Stimulated activated CD8-positive, alpha-beta memory T cell treated with anti-CD3 and anti-CD28 coated beads, Interleukin-12 subunit alpha, Interleukin-12 subunit beta, amount 100 ng/mL, for 1 hour (primary cell): ENCODE data around the gene PRR29.
"Not testable (repeated sequence)": the region's sequence is repeated elsewhere in the genome, so short reads cannot be mapped to it uniquely, and the experiment has no call there.

Source experiments
- DNase-seq: peaks from one replicate; pipeline ENCODE4 v3.0.0-alpha.2; 2020; ENCODE audit warnings: low read depth

The PRR29 gene

DNA sequence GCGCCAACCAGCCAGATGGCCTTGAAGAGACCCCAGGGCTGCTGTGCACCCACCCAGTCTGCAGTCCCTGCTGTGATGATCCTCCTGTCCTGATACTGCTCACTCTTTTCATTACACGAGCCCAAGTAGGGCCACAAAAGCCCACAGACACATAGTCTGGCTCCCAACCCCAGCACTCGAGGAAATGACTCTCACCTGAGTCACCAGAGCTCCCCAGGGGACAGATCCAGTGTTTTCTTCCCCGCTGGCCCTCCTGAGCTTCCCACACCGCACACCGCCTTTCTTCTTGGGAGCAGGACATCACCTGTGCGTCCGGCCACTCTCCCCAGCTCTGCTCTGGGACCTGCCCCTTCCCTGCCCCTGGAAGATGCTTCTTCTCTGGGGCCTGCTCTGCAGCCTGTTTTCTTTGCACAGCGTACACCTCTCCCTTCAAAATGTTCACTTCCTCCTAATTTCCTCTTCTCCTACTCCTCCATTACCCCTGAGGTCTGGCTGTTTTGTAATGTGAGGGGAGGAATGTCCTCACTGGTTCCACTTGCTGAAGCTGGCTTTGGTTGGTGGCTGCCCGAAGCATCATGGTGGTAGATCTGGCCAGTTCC is 23.5 kb upstream of the PRR29 start:
- DNase-seq: no peak

DNA sequence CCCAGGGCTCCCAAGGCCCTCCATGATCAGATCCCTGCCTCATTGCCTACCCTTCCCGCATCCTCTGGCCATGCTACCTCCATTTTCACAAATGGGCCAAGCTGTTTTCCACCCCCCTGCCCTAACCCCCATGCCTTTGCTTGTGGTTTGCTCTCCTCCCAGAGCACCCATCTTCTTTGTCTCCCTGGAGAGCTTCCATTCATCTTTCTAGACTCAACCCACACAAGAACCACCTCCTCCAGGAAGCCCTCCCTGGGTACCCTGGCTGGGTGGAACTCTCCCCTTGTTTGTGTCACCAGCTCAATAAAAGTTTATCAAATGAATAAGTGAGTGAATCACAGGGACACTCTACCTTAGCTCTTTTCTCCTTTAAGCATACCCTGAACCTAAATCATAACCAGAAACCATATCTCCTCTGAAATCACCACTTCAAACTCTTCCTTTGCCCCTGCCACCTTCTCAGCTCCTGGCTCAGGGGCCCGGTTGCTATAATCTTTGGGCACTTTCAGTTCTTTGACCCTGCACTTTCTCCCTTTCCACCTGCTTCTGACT is 22.5 kb upstream of the PRR29 start:
- DNase-seq: no peak

DNA sequence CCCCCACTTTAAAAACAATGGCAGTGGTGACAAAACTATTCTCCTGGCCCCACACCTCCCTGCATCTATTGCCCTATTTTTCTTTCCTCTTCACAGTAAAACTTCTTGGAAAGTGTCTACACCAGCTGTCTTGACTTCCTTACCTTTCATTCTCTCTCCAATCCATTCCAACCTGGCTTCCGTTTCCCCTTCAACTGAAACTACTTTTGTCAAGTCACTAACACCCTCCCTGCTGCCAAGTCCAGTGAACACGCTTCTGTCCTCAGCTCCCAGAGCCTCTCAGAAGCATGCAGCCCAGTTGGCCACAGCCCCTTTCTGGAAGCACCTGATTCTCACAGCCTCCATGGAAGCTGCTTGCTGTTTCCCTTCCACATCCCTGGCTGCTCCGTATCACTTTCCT is 21.4 kb upstream of the PRR29 start:
- no peak for DNase-seq

DNA sequence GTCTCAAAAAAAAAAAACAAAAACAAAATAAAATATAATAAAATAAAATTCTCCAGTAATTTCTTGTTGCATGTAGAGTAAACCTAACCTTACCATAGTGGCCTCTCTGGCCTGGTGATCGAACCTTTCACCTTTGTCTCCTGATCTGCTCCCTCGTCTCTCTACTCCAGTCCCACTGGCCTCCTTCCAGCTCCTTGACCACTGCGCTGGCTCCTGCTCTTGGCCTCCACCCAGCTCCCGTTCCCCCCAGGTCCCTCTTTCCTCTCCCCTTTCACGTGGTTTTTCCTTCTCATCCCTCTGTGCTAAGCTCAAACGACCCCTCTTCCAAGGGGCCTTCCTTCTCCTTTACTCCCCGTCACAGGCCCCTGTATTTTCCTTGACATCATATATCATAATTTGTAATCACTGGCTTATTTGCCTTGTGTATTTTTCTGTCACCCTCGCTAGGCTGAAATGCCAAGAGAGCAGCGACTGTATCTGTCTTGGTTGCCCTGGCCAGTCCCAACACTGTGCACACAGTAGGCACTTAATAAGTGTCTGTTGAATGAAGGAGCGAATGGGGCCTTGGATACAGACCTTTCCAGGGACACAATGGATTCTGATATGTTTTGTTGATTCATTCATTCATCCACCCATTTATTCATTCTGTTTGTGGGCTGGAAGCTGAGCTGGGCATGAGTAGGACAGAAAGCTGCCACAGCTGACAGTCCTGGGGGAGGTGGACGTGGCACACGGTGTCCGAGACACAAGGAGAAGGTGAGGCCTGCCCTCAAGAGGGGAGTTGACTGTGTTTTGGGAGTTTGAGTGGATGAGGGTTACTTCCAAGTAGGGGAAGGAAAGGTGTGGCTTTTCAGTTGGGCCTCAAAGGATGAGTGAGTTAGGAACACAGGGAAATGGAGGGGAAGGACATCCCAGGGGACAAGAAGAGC is 19.6 kb upstream of the PRR29 start:
- no peak for DNase-seq

DNA sequence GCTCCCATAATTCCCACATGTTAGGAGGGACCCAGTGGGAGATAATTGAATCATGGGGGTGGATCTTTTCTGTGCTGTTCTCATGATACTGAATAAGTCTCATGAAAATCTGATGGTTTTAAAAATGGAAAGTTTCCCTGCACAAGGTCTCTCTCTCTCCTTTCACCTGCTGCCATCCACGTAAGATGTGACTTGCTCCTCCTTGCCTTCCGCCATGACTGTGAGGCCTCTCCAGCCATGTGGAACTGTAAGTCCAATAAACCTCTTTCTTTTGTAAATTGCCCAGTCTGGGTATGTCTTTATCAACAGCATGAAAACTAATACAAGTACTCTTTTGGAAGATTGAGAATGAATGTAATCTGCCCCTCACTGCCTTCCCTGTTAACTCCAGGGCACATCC is 15.5 kb upstream of the PRR29 start:
- not testable (repeated sequence) for DNase-seq

DNA sequence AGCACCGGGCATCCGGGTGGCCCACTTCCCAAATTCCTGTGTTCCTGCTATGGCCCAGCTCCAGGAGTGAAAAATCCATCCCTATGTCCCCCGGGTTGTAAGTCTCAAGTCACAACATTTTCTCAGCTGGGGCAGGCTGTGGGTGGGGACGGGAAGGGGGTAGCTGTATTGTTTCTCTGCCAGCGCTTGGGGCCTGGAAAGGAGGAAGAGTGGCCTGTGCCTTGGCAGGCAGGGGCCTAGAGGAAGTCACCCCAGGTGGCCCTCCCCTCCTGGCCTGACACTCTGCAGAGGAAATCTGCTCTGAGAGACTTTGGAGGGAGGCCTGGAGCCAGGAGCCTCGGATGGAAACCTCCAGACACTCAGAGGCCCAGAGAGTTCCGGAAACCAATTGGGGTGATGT is 14.8 kb upstream of the PRR29 start:
- no peak for DNase-seq

DNA sequence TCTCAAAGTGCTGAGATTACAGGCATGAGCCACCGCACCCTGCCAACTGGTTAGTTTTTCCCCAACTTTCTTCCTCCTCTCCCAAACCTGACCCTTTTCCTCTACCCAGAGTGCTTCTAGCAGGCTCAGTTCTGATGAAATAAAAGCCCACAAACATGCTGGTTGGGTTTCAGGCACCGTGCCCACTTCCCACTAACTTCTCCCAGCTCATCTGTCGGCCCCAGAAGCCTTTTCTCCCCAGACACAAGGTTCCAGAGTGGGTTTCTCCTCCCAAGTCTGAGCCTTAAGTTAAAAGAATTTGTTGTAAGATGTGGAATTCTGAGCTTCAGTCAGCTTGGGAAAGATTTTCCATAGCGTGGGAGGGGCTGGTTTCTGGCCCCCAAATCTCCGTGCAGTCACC is 13.9 kb upstream of the PRR29 start:
- no peak for DNase-seq

DNA sequence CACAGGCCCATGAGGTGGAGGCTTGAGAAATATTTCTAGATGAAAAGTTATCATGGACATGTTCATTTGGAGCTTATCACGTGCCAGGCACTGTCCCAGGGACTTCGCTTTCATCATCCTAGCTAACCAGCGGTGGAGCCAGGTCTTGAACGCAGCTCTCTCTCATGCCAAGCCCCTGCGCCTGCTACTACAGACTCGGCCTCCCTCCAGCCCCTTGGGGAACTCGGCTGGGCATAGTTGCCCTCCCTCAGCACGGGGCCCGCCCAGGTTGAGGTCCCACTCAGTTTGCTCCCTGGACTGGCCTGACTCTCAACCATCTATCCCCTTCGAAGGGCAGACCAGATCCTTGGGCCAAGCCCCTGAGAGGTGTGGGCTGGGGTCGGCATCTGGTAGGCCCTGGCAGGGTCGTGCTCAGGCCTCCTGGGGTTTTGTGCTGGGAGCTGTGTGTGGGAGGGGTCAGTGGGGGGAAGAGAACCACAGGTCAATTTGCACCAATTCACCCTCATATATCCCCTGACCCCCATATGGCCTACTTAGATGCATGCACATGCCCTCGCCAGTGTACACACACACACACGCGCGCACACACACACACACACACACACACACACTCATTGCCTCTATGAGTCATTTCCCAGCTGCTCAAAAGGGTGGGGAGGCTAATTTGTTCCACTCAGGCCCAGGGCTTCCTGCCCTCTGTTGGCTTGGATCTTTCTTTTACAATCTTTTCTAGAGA is 13.3 kb upstream of the PRR29 start:
- peak; percentile 22 for DNase-seq

DNA sequence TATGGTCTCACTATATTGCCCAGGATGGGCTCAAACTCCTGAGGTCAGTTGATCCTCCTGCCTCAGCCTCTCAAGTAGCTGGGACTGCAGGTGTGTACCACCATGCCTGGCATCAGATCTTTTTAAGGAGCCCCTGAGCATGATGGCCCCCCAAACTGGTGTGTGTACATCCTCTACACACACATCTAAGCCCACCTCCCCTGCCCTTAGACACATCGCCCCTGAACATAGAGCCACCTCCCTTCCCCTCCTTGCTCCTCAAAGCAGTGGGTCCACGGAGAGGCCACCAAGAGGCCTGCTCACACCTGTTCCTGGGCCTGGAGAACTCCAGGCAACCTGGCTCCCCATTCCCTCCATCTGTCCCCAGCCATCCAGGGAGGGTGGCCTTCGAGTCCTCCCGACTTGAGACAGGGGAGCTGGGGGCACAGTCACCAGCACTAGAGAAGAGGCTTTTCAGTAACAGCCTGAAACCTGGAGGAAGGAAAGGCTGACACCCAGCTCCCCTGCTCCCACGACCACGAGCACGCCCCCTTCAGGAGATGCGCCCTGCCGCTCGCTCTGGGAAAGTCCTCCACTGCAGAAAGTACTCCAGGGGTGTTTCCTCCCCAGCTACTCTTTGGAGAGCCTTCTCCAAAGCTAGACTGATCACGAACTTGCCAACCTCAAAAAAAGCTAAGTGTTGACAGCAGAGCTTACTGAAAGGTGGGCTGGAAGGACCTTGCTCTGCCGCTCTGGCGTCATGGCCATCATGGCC is 12.6 kb upstream of the PRR29 start:
- DNase-seq: no peak

DNA sequence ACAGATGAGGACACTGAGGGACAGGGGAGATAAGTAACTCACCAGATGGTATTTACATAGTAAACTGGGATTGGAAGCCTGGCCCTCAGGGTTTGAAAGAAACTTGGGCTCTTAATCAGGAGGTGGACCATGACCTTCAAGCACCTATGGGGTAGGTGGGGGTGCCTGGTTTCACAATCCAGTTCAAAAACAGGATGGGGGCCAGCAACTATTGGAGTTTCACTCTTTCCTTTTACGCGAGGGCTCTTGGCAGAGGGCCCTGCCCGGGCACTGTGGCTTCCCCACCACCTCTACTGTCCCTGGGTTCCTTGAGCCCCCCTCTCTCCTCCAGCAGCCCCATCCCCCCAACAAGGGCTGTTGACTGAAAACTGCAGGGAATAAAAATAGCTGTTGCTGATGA is 11.3 kb upstream of the PRR29 start:
- DNase-seq: no peak

DNA sequence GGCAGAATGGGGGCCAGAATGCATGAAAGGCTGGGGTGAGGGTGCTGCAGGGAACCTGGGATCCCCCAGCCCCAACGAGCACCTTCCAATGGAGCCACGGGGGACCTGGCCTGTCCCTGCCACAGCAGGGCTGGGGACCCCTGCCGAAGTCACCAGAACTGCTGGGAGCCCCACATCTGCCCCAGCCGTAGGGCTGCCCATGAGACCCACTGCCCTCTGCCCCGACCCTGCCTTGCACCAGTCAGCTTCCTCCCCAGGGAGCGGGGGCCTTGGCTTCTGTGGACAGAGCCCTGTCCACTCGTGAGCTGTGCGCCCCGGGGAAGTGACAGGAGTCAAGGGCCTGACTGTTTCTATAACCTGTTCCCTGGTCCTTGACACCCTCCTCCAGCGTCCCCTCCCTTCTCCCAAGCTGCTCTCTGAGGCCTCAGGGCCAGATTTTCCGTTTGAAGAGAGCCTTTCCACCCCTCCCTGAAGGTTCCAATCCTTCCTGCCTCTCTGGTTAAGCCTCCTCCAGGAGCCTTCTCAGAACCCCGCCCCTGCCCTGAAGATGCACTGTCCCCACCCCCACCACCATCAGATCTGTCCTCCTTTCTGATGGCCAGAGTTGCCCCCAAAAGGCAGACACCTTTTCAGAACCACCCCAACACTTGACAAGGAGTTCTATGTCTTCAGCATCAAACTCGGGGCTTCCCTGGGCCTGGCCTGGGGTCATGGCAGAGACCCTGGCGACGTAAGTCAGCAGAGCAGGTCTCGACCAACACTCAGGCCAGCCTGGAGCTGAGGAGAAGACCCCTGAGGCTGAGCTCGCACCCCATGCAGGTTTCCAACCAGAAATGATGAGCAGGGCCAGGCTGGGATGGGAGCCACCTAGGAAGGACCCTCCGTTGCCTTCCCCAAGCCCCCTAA is 10.7 kb upstream of the PRR29 start:
- DNase-seq: no peak

DNA sequence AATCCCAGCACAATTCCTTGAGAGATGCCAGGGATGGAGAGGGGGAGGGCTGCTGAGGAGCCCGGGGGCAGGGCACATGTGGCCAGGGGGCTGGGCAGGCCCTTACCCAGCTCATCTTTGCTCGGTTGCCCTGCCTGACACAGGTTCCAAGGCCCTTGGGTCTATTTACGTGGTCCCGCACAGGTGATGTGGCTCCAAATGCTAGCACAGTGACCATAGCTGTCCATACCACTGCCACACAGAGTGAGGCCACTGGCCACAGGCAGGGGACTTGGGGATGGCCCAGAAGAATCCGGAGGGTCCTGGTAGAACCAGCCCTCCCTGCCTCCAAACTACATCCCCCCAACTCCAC is 10.0 kb upstream of the PRR29 start:
- no peak for DNase-seq

DNA sequence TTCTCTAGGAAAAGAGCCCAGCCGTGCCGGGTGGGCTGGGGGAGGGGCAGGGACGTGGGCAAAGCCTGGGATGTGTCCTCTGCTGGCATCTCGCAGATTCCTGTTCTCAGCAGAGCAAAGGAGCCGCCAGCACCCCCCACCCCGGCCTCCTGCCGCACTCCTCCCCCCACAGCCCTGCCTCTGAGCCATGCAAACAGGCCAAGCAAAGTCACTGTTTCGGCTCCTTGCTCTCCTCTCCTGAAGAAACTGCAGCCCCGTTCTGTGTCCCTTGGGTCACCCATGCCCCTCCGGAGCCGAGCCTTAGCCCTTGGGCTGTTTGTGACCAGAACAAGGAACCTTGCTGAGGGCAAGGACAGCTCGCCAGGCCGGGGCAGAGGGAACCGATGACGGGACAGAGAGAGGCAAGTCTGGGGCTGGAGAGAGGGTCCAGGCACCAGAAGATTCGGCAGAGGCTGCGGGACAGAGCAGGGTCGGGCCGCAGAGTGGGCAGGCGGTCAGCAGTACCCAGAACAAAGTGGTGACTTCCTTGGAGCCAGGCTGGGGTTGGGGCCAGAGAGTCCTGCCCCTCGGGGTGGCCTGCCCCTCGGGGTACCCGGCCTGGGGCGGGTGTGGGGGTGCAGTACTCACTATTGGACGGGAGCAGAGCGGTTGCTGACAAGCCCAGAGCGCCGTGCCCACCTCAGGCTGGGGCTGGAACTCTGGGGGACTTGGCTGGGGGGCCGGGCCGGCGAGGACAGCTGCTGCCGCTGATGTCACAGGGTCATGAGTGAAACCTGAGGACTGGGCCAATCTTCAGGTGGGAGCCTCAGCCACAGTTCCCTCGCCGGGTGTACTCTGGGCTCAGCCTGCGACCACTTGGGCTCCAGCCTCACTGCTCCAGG is 9.2 kb upstream of the PRR29 start:
- DNase-seq: no peak

DNA sequence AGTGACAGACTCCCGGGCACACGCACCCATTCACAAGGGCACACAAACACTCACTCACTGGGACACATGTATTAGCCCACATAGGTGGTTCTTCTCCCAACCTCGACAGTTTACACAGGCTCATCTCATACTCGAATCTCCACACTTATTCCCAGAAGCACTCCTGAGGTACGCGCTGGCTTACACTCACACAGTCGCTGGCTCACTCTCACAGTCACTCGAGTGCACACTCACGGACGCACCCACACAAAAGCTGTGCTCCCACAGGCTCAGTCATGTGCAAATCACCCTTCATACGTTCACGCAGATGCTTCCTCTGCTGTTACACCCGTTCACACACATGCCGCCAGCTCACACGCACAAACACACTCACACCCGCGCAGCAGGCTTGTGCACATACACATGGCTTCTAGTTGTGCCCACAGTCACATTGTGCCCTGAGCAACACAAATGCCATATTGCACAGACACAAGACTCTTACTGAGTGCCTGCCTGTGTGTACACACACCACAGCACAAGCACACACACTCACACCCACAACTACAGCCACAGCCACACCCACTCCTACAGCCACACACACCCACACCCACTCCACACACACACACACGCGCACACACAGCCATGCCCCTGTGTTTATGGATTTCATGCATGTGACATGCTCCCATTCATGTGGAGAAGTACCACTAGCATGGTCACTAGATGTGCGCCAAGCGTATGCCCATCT is 8.4 kb upstream of the PRR29 start:
- no peak for DNase-seq

DNA sequence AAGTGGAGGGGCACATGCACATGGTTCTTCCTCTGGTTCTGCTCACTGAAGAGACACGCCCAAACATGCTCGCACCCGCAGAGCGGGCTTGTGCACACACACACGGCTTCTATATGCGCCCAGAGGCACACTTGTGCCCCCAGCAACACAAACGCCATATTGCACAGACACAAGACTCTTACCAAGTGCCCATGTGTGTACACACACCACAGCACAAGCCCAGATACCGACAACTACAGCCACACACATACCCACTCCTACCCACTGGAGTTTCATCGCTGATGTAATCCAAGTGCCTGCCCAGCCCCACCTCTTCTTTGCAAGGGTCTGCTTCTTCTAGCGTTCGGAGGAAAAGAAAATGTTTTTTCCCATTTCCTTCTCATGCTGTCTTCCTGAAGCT is 6.5 kb upstream of the PRR29 start:
- DNase-seq: no peak

DNA sequence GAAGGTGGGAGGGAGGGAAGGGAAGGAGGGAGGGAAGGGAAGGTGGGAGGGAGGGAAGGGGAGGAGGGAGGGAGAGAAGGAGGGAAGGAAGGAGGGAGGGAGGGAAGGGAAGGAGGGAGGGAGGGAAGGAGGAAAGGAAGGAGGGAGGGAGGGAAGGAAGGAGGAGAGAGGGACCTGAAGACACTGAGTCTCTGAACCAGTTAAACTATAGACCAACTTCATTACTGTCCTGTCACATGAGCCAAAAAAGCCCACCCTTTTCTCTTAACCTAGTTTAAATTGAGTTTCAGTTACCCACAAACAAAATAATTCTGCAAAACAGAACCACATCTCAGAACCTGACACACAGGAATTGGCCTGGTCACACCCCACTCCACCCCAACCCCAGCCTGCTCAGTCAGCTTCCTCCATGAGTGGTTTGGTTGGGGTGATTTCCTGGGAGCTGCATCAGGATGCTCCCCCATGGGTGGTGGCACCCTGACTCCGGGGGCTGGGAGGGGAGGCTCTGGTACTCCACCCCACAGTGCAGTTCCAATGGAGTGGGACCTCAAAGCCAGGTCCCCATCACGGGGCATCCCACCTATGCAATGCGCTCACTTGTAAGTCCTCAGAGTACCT is 4.7 kb upstream of the PRR29 start:
- no peak for DNase-seq

DNA sequence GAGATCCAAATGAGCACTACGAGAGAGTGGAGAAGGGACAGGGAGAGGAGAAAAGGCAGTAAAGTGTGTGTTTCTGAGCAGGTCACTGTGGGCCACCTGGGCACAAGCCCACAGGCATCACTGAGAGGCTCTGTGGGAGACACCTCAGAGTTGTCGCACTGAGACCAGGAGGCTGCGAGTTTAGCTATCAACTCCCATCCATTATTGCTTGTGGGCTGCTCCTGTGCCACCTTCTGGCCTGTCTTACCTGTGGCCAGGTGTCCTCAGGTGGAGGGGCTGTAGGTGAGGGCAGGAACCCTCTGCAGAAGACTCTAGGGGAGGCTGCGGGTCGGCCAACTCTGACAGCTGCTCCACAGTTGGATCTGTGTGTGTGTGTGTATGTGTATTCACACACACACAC is 2.5 kb upstream of the PRR29 start:
- no peak for DNase-seq

DNA sequence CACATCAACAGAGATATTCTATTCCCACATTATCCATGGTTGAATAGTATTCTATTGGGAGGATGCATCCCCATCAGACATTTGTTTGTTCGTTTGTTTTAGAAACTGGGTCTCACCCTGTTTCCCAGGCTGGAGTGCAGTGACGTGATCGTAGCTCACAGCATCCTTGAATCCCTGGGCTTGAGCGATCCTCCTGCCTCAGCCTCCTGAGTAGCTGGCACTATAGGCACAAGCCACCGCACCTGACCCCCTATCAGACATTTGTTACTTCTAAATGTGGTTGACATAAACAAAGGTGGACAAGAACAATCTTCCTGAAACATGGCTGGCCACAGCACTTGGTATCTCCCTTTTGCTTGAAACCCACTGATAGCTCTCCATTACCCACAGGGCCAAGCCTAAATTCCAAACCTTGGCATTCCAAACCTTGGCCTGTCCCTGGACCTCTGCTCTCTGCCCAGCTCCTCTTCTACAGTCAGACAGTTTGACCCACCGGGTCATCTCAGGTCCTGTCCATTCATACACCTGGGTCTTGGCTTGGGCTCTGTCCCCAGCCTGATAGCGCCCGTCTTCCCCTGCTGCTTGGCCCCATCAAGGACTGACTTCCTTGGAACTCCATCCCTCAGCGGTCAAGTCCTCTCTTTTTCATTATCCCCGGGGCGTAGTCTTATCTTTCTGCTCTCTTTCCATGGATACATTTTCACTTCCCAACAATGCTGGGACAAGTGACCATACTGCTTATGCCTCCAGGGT is 1.5 kb upstream of the PRR29 start:
- DNase-seq: no peak
